Lung (tissue), 12 donors: ENCODE results near the gene LGR4. TPM values are rescaled to one million over a fixed set of nuclear protein-coding genes. Genes with fewer than 3 reads are reported as not detected.
"Not testable (repeated sequence)": the region's sequence is repeated elsewhere in the genome, so short reads cannot be mapped to it uniquely, and the experiment has no call there.

Experiments used
- ATAC-seq: fragments of 200-7000 bp; cut with Tn5 transposase; one replicate; pipeline ENCODE4 v1.9.1; 2020; ENCODE audit warnings: moderate number of reproducible peaks; ENCODE audit not compliant: insufficient read depth, low FRiP score
- DNase-seq, 3 donors: peaks; one replicate each; pipeline ENCODE4 v3.0.0-alpha.2; 2013 to 2017
- H3K27ac ChIP-seq, 2 donors: one replicate each; pipeline ENCODE4 v1.5.1; 2013; ENCODE audit warnings: mild to moderate bottlenecking in 2 of 2, moderate library complexity in 2 of 2, control low read depth in 1 of 2, inconsistent platforms in 1 of 2, low read depth in 1 of 2, low read length in 1 of 2
- H3K27me3 ChIP-seq, 3 donors: one replicate each; pipeline ENCODE4 v1.5.1; 2013; ENCODE audit warnings: low read length in 2 of 3; ENCODE audit not compliant: control insufficient read depth in 3 of 3, insufficient read depth in 3 of 3
- H3K36me3 ChIP-seq, 4 donors: one replicate each; pipeline ENCODE4 v1.5.1; 2013; ENCODE audit warnings: low read length in 4 of 4, mild to moderate bottlenecking in 1 of 4, moderate library complexity in 1 of 4; ENCODE audit not compliant: control insufficient read depth in 4 of 4, insufficient read depth in 4 of 4
- H3K4me1 ChIP-seq, 5 donors: one replicate each; pipeline ENCODE4 v1.5.1; 2013; ENCODE audit warnings: low read length in 5 of 5, mild to moderate bottlenecking in 2 of 5, moderate library complexity in 1 of 5; ENCODE audit not compliant: control insufficient read depth in 5 of 5, insufficient read depth in 5 of 5
- H3K4me3 ChIP-seq: one replicate; pipeline ENCODE4 v1.5.1; 2013; ENCODE audit warnings: mild to moderate bottlenecking, control low read depth, moderate library complexity
- H3K9ac ChIP-seq, 2 donors: one replicate each; pipeline ENCODE4 v1.5.1; 2013; ENCODE audit warnings: low read length in 2 of 2, control low read depth in 1 of 2; ENCODE audit not compliant: insufficient read depth in 1 of 2
- H3K9me3 ChIP-seq, 4 donors: one replicate each; pipeline ENCODE4 v1.5.1; 2013; ENCODE audit warnings: low read length in 3 of 4, mild to moderate bottlenecking in 1 of 4, moderate library complexity in 1 of 4; ENCODE audit not compliant: control insufficient read depth in 4 of 4, insufficient read depth in 3 of 4
- CTCF ChIP-seq: IDR thresholded peaks from 2 replicates; pipeline ENCODE4 v1.5.1; 2012; ENCODE audit warnings: mild to moderate bottlenecking; ENCODE audit errors: control extremely low read depth, extremely low read depth
- WGBS, 2 donors: extraction: QIAGEN DNeasy Blood & Tissue Kit; methylation state at CpG; one replicate each; pipeline ENCODE4 v1.1.7; 2013; 5-methylcytosine and 5-hydroxymethylcytosine counted together
- polyA plus RNA-seq, 2 donors: library from polyadenylated mRNA; stranded (reverse); fragments of 200-250 nt; gene quantifications; one replicate each; pipeline ENCODE4 v1.2.1, GENCODE V29; 2013
- total RNA-seq, 2 donors: library from RNA; depleted of rRNA in 1 of 2; stranded (reverse); fragments of >200 nt in 1 of 2; gene quantifications; one replicate each; pipeline ENCODE4 v1.2.1, GENCODE V29; 2014 to 2021
- donor health status: control.
- donor health status: control.
- donor health status: Bipolar disorder and iron deficiency.
- donor health status: healthy.
- donor health status: DM: yes; HTN: yes; CAD: no.

Gene LGR4
- total and polyA plus RNA-seq, 4 donors, result 2.2 to 29.2 (median 3.7) TPM

GRCh38 chr11:27329867-27330632 lies 142.5 kb downstream of the LGR4 start:
- no peak overlapping the region for H3K27ac ChIP-seq
- TF ChIP-seq CTCF, result no peak
- no peak for ATAC-seq
- 91% methylated on average over 4 of the region's 4 CpGs for WGBS, 2 donors
- H3K27me3 ChIP-seq, result no peaks in the 10 kb centered on the region
- peaks cover 0 to 22% (median 0%) of the 10 kb centered on the region in 5 donors for H3K4me1 ChIP-seq
- H3K36me3 ChIP-seq, result peaks cover 0 to 2% (median 0%) of the 10 kb centered on the region in 4 donors
- no peak overlapping the region for H3K9ac ChIP-seq
- H3K9me3 ChIP-seq, result no peaks in the 10 kb centered on the region
- H3K4me3 ChIP-seq, result no peak overlapping the region
- DNase-seq, result no peak

GRCh38 chr11:27328614-27329013 lies 144.0 kb downstream of the LGR4 start:
- H3K27me3 ChIP-seq, result no peaks in the 10 kb centered on the region
- no peaks in the 10 kb centered on the region for H3K9me3 ChIP-seq
- H3K27ac ChIP-seq, result no peak overlapping the region
- TF ChIP-seq CTCF, result no peak
- peaks cover 0 to 2% (median 0%) of the 10 kb centered on the region in 4 donors for H3K36me3 ChIP-seq
- WGBS, 2 donors, result 94% methylated on average over 5 of the region's 5 CpGs
- H3K4me3 ChIP-seq, result no peak overlapping the region
- ATAC-seq (no peak), DNase-seq (no peak)
- H3K9ac ChIP-seq, result no peak overlapping the region
- peaks cover 0 to 22% (median 0%) of the 10 kb centered on the region in 5 donors for H3K4me1 ChIP-seq

GRCh38 chr11:27327064-27327463 lies 145.5 kb downstream of the LGR4 start:
- not testable (repeated sequence) for H3K9me3 ChIP-seq, H3K36me3 ChIP-seq, H3K4me3 ChIP-seq, H3K27me3 ChIP-seq, H3K9ac ChIP-seq, ATAC-seq, H3K27ac ChIP-seq, DNase-seq
- peaks cover 0 to 14% (median 0%) of the 10 kb centered on the region in 5 donors for H3K4me1 ChIP-seq
- 94 to 96% methylated on average over 1 of the region's 2 CpGs for WGBS, 2 donors

GRCh38 chr11:27322196-27322595 lies 150.4 kb downstream of the LGR4 start:
- H3K4me1 ChIP-seq, H3K27ac ChIP-seq, H3K27me3 ChIP-seq, H3K36me3 ChIP-seq, H3K9ac ChIP-seq, H3K4me3 ChIP-seq, H3K9me3 ChIP-seq, ATAC-seq, DNase-seq: not testable (repeated sequence)
- 63 to 89% methylated on average over 3 of the region's 3 CpGs for WGBS, 2 donors

GRCh38 chr11:27321340-27321739 lies 151.2 kb downstream of the LGR4 start:
- not testable (repeated sequence) for H3K4me3 ChIP-seq, H3K9me3 ChIP-seq, H3K9ac ChIP-seq, H3K27ac ChIP-seq, ATAC-seq, DNase-seq, H3K36me3 ChIP-seq, H3K4me1 ChIP-seq, H3K27me3 ChIP-seq
- WGBS, 2 donors, result 93 to 94% methylated on average over 10 of the region's 10 CpGs
